ENCODE results near the gene TMEM201.

Gene TMEM201

DNA sequence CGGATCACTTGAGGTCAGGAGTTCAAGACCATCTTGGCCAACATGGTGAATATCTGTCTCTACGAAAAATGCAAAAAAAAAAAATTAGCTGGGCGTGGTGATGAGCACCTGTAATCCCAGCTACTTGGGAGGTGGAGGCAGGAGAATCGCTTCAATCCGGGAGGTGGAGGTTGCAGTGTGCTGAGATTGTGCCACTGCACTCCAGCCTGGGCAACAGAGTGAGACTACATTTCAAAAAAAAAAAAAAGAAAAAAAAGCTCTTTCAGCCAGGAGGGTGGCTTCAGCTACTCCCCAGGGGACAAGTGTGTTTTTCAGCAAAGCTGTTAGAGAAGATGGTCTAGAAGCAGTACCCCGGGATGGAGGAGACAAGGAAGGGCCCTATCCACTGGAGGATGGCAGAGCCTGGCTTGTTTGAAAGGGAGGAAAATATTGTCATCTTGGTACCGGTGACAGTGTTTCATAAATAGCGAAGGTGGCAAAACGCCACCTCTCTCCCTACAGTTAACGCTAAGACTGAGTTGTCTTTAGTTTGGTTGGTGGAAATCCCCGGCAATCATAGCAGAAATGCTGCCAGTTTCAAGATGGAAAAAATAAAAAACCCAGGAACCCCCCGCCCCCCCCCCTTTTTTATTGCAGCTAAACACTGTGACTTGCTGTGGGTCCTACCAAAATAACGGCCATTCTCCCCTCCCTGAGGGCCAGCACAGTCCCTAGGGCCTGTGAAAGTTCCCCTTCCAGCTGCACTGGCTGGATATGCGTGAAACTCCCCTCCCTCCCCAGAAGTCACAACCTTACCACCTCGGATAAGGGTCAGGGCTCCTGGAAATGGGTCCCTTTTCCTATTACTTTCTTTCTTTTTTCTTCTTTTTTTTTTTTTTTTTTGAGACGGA, 66.4 kb downstream of the TMEM201 start:
- DNase-seq (ENCODE audit: low read depth), result no peak
- H3K4me3 ChIP-seq (ENCODE audit: low read length), result no peak overlapping the region
- TF ChIP-seq, protein P1, sequence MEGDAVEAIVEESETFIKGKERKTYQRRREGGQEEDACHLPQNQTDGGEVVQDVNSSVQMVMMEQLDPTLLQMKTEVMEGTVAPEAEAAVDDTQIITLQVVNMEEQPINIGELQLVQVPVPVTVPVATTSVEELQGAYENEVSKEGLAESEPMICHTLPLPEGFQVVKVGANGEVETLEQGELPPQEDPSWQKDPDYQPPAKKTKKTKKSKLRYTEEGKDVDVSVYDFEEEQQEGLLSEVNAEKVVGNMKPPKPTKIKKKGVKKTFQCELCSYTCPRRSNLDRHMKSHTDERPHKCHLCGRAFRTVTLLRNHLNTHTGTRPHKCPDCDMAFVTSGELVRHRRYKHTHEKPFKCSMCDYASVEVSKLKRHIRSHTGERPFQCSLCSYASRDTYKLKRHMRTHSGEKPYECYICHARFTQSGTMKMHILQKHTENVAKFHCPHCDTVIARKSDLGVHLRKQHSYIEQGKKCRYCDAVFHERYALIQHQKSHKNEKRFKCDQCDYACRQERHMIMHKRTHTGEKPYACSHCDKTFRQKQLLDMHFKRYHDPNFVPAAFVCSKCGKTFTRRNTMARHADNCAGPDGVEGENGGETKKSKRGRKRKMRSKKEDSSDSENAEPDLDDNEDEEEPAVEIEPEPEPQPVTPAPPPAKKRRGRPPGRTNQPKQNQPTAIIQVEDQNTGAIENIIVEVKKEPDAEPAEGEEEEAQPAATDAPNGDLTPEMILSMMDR (conservative IDR thresholded peaks at IDR 0.05; ENCODE audit: low read depth, low read length), result no peak

DNA sequence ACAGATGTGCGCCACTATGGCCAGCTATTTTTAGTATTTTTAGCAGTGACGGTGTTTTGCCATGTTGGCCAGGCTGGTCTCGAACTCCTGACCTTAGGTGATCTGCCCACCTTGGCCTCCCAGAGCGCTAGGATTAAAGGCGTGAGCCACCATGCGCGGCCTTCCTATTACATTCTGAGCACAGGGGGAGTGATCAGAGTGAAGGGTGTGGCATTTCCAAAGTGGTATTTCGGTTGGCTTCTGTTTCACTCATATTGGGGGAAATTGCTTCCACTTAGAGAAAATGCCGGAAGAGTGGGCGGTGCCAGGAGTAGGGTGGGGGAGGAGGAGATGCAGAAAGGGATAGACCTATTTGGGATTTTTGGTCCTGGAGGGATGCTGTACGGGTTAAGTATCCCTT, 67.1 kb downstream of the TMEM201 start:
- no peak for DNase-seq (ENCODE audit: low read depth)

DNA sequence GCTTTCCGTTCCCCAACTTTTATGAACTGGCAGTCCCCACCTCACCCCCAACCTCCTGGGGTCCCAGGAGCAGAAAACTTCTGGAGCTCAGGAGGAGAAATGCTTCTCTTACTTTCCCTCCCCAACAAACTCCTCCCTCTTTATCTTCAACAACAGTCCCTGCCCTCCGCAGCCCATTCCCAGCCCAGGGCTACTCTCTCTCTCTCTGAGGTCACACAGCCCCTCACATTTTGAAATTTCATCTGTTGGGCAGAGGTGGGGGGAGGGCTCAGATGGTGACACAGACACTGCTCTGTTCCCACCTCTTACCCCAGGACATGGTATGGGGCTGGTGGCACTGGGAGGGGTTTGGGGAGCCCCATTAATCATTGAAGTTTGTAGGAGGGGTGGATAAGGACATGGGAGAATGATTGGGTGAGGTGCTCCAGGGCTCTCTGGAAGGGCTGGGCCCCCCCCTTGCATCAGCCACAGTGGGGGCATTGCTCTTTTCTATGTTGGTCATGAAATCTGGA, 68.9 kb downstream of the TMEM201 start:
- TF ChIP-seq, protein P1 (conservative IDR thresholded peaks at IDR 0.05; ENCODE audit: low read depth, low read length), result no peak
- no peak overlapping the region for H3K4me3 ChIP-seq (ENCODE audit: low read length)
- DNase-seq (ENCODE audit: low read depth), result no peak

More for the DNA sequence above, 67.1 kb downstream of the TMEM201 start:
- no peak overlapping the region for H3K4me3 ChIP-seq (ENCODE audit: low read length)
- TF ChIP-seq, protein P1 (conservative IDR thresholded peaks at IDR 0.05; ENCODE audit: low read depth, low read length), result no peak

DNA sequence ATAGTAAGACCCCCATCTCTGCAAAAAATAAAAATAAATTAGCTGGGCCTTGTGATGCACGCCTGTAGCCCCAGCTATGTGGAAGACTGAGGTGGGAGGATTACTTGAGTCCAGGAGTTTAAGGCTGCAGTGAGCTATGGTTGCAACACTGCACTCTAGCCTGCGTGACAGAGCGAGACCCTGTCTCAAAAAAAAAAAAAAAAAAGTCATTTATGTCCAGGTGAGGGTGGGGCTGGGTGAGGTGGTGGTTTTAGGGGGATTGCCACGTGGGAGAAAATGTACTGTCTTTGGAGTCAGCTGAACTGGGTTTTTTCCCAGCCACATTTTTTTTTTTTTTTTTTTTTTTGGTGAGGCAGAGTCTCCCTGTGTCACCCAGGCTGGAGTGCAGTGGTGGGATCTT, 69.5 kb downstream of the TMEM201 start:
- TF ChIP-seq, protein P1 (conservative IDR thresholded peaks at IDR 0.05; ENCODE audit: low read depth, low read length), result no peak
- no peak for DNase-seq (ENCODE audit: low read depth)
- no peak overlapping the region for H3K4me3 ChIP-seq (ENCODE audit: low read length)

DNA sequence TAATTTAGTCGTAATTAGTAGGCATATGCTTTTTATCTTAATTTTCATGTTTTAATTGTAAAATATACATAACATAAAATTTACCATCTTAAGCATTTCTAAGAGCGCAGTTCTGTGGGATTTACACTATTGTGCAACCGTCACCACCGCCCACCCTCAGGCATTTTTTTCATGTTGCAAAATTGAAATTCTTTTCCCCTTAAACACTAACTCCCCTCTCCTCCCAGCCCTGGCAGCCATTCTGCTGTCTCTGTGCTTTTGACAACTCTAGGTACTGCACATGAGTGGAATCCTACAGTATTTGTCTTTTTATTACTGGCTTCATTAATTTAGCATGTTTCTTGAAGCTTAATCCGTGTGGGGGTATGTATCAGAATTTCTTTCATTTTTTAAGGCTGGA, 70.6 kb downstream of the TMEM201 start:
- DNase-seq (ENCODE audit: low read depth), result no peak
- TF ChIP-seq, protein P1 (conservative IDR thresholded peaks at IDR 0.05; ENCODE audit: low read depth, low read length), result no peak
- no peak overlapping the region for H3K4me3 ChIP-seq (ENCODE audit: low read length)

DNA sequence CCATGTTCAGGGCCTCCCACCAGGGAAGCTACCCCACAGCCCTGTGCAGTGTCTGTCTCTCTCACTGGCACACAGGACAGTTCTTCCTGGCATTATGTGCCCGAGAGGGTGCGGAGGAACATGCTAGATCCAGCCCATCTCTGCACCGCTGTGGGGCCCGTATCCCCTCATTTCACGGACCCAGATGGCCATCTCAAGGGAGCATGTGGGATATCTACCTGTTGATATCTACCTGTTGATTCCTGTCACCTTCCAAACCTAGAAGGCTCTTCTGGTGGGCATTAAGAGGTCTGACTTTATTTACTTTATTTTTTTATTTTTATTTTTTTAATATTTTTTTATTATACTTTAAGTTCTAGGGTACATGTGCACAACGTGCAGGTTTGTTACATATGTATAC, 74.5 kb downstream of the TMEM201 start:
- no peak for DNase-seq (ENCODE audit: low read depth)
- TF ChIP-seq, protein P1 (conservative IDR thresholded peaks at IDR 0.05; ENCODE audit: low read depth, low read length), result no peak

More for the DNA sequence above, 74.5 kb downstream of the TMEM201 start:
- H3K4me3 ChIP-seq (ENCODE audit: low read length), result no peak overlapping the region

Measured in retinal pigment epithelial cell (primary cell).